ENCODE measurements around the gene KDM8.

KDM8 gene

GRCh38 chr16:27217256-27217655 is 13.9 kb downstream of the KDM8 start:
- peak overlapping the region; percentile 49; the same call in 1 of the 2 replicates for H3K27ac ChIP-seq (ENCODE audit: low read depth, low read length)
- no peaks in the 10 kb centered on the region for H3K9me3 ChIP-seq (ENCODE audit: control insufficient read depth, insufficient read depth, low read depth, low read length)

GRCh38 chr16:27218756-27219155 is 15.4 kb downstream of the KDM8 start:
- Histone ChIP-seq H3K27me3 (ENCODE audit: control insufficient read depth, insufficient read depth, low read length) (no peaks in the 10 kb centered on the region), H3K36me3 (ENCODE audit: control insufficient read depth, insufficient read depth, low read length) (peaks cover 5% of the 10 kb centered on the region; the same call in 1 of the 2 replicates), H3K4me1 (ENCODE audit: control insufficient read depth, insufficient read depth, low read length) (peaks cover 18% of the 10 kb centered on the region; the same call in 1 of the 2 replicates), H3K9me3 (ENCODE audit: control insufficient read depth, insufficient read depth, low read depth, low read length) (no peaks in the 10 kb centered on the region), H3K4me3 (ENCODE audit: low read depth, low read length) (no peak overlapping the region), H3K27ac (ENCODE audit: low read depth, low read length) (no peak overlapping the region), H3K9ac (ENCODE audit: low read length) (no peak overlapping the region)

More at GRCh38 chr16:27217256-27217655, 13.9 kb downstream of the KDM8 start:
- H3K4me1 ChIP-seq (ENCODE audit: control insufficient read depth, insufficient read depth, low read length): peaks cover 10% of the 10 kb centered on the region; the same call in 1 of the 2 replicates
- H3K36me3 ChIP-seq (ENCODE audit: control insufficient read depth, insufficient read depth, low read length): peaks cover 5% of the 10 kb centered on the region; the same call in 1 of the 2 replicates
- H3K9ac ChIP-seq (ENCODE audit: low read length): no peak overlapping the region
- no peak overlapping the region for H3K4me3 ChIP-seq (ENCODE audit: low read depth, low read length)
- H3K27me3 ChIP-seq (ENCODE audit: control insufficient read depth, insufficient read depth, low read length): no peaks in the 10 kb centered on the region

- Histone ChIP-seq H3K9ac (ENCODE audit: low read length) (no peak overlapping the region), H3K27ac (ENCODE audit: low read depth, low read length) (no peak overlapping the region), H3K4me3 (ENCODE audit: low read depth, low read length) (no peak overlapping the region), H3K4me1 (ENCODE audit: control insufficient read depth, insufficient read depth, low read length) (peaks cover 18% of the 10 kb centered on the region; the same call in 1 of the 2 replicates), H3K36me3 (ENCODE audit: control insufficient read depth, insufficient read depth, low read length) (peaks cover 5% of the 10 kb centered on the region; the same call in 1 of the 2 replicates), H3K27me3 (ENCODE audit: control insufficient read depth, insufficient read depth, low read length) (no peaks in the 10 kb centered on the region), H3K9me3 (ENCODE audit: control insufficient read depth, insufficient read depth, low read depth, low read length) (no peaks in the 10 kb centered on the region)
These were observed 15.8 kb downstream of the KDM8 start for GRCh38 chr16:27219161-27219560.

- no peaks in the 10 kb centered on the region; the same call in 1 of the 2 replicates for H3K36me3 ChIP-seq (ENCODE audit: control insufficient read depth, insufficient read depth, low read length)
- no peak overlapping the region for H3K27ac ChIP-seq (ENCODE audit: low read depth, low read length)
- H3K4me3 ChIP-seq (ENCODE audit: low read depth, low read length): no peak overlapping the region
- no peaks in the 10 kb centered on the region for H3K27me3 ChIP-seq (ENCODE audit: control insufficient read depth, insufficient read depth, low read length)
- H3K4me1 ChIP-seq (ENCODE audit: control insufficient read depth, insufficient read depth, low read length): peaks cover 18% of the 10 kb centered on the region; the same call in 1 of the 2 replicates
- no peaks in the 10 kb centered on the region for H3K9me3 ChIP-seq (ENCODE audit: control insufficient read depth, insufficient read depth, low read depth, low read length)
- H3K9ac ChIP-seq (ENCODE audit: low read length): no peak overlapping the region
These were observed 16.8 kb downstream of the KDM8 start for GRCh38 chr16:27220120-27220519.

- no peaks in the 10 kb centered on the region for H3K27me3 ChIP-seq (ENCODE audit: control insufficient read depth, insufficient read depth, low read length)
- H3K36me3 ChIP-seq (ENCODE audit: control insufficient read depth, insufficient read depth, low read length): no peaks in the 10 kb centered on the region; the same call in 1 of the 2 replicates
- H3K4me1 ChIP-seq (ENCODE audit: control insufficient read depth, insufficient read depth, low read length): peaks cover 18% of the 10 kb centered on the region; the same call in 1 of the 2 replicates
- no peak overlapping the region for H3K4me3 ChIP-seq (ENCODE audit: low read depth, low read length)
- H3K9me3 ChIP-seq (ENCODE audit: control insufficient read depth, insufficient read depth, low read depth, low read length): no peaks in the 10 kb centered on the region
- H3K9ac ChIP-seq (ENCODE audit: low read length): no peak overlapping the region
- H3K27ac ChIP-seq (ENCODE audit: low read depth, low read length): no peak overlapping the region
These were observed 17.2 kb downstream of the KDM8 start for GRCh38 chr16:27220527-27220926.

GRCh38 chr16:27220991-27221390 is 17.7 kb downstream of the KDM8 start:
- no peak overlapping the region for H3K9ac ChIP-seq (ENCODE audit: low read length)
- peaks cover 18% of the 10 kb centered on the region; the same call in 1 of the 2 replicates for H3K4me1 ChIP-seq (ENCODE audit: control insufficient read depth, insufficient read depth, low read length)
- no peak overlapping the region for H3K27ac ChIP-seq (ENCODE audit: low read depth, low read length)
- no peaks in the 10 kb centered on the region for H3K27me3 ChIP-seq (ENCODE audit: control insufficient read depth, insufficient read depth, low read length)
- H3K36me3 ChIP-seq (ENCODE audit: control insufficient read depth, insufficient read depth, low read length): no peaks in the 10 kb centered on the region; the same call in 1 of the 2 replicates
- no peaks in the 10 kb centered on the region for H3K9me3 ChIP-seq (ENCODE audit: control insufficient read depth, insufficient read depth, low read depth, low read length)
- no peak overlapping the region for H3K4me3 ChIP-seq (ENCODE audit: low read depth, low read length)

- Histone ChIP-seq H3K27me3 (ENCODE audit: control insufficient read depth, insufficient read depth, low read length) (no peaks in the 10 kb centered on the region), H3K9me3 (ENCODE audit: control insufficient read depth, insufficient read depth, low read depth, low read length) (no peaks in the 10 kb centered on the region), H3K4me1 (ENCODE audit: control insufficient read depth, insufficient read depth, low read length) (peaks cover 18% of the 10 kb centered on the region; the same call in 1 of the 2 replicates), H3K9ac (ENCODE audit: low read length) (no peak overlapping the region), H3K27ac (ENCODE audit: low read depth, low read length) (no peak overlapping the region), H3K36me3 (ENCODE audit: control insufficient read depth, insufficient read depth, low read length) (no peaks in the 10 kb centered on the region; the same call in 1 of the 2 replicates), H3K4me3 (ENCODE audit: low read depth, low read length) (no peak overlapping the region)
These were observed 18.4 kb downstream of the KDM8 start for GRCh38 chr16:27221576-27222248.

GRCh38 chr16:27222249-27223225 is 19.2 kb downstream of the KDM8 start:
- Histone ChIP-seq H3K4me3 (ENCODE audit: low read depth, low read length) (no peak overlapping the region), H3K36me3 (ENCODE audit: control insufficient read depth, insufficient read depth, low read length) (no peaks in the 10 kb centered on the region; the same call in 1 of the 2 replicates), H3K27me3 (ENCODE audit: control insufficient read depth, insufficient read depth, low read length) (no peaks in the 10 kb centered on the region), H3K9me3 (ENCODE audit: control insufficient read depth, insufficient read depth, low read depth, low read length) (no peaks in the 10 kb centered on the region), H3K27ac (ENCODE audit: low read depth, low read length) (no peak overlapping the region), H3K9ac (ENCODE audit: low read length) (no peak overlapping the region), H3K4me1 (ENCODE audit: control insufficient read depth, insufficient read depth, low read length) (peaks cover 16% of the 10 kb centered on the region; the same call in 1 of the 2 replicates)

GRCh38 chr16:27223226-27223610 is 19.9 kb downstream of the KDM8 start:
- Histone ChIP-seq H3K27ac (ENCODE audit: low read depth, low read length) (no peak overlapping the region), H3K36me3 (ENCODE audit: control insufficient read depth, insufficient read depth, low read length) (no peaks in the 10 kb centered on the region; the same call in 1 of the 2 replicates), H3K27me3 (ENCODE audit: control insufficient read depth, insufficient read depth, low read length) (no peaks in the 10 kb centered on the region), H3K4me1 (ENCODE audit: control insufficient read depth, insufficient read depth, low read length) (peaks cover 15% of the 10 kb centered on the region; the same call in 1 of the 2 replicates), H3K4me3 (ENCODE audit: low read depth, low read length) (no peak overlapping the region), H3K9me3 (ENCODE audit: control insufficient read depth, insufficient read depth, low read depth, low read length) (no peaks in the 10 kb centered on the region), H3K9ac (ENCODE audit: low read length) (no peak overlapping the region)

- Histone ChIP-seq H3K36me3 (ENCODE audit: control insufficient read depth, insufficient read depth, low read length) (no peaks in the 10 kb centered on the region; the same call in 1 of the 2 replicates), H3K9me3 (ENCODE audit: control insufficient read depth, insufficient read depth, low read depth, low read length) (no peaks in the 10 kb centered on the region), H3K4me3 (ENCODE audit: low read depth, low read length) (no peak overlapping the region), H3K27ac (ENCODE audit: low read depth, low read length) (no peak overlapping the region), H3K27me3 (ENCODE audit: control insufficient read depth, insufficient read depth, low read length) (no peaks in the 10 kb centered on the region), H3K4me1 (ENCODE audit: control insufficient read depth, insufficient read depth, low read length) (peaks cover 15% of the 10 kb centered on the region; the same call in 1 of the 2 replicates), H3K9ac (ENCODE audit: low read length) (no peak overlapping the region)
These were observed 20.4 kb downstream of the KDM8 start for GRCh38 chr16:27223701-27224100.

Measured in HUES6 (cell line).